ENCODE results near the gene HPCAL1.

HPCAL1 gene

GRCh38 chr2:10426726-10427617, 124.3 kb downstream of the HPCAL1 start:
- no peak overlapping the region for H3K4me3 ChIP-seq (ENCODE audit: low read depth, low read length)
- no peak for TF ChIP-seq CTCF (IDR thresholded peaks at IDR 0.05; ENCODE audit: low read depth, low read length)

- no peak for TF ChIP-seq CTCF (IDR thresholded peaks at IDR 0.05; ENCODE audit: low read depth, low read length)
- H3K4me3 ChIP-seq (ENCODE audit: low read depth, low read length), result no peak overlapping the region
Measured at GRCh38 chr2:10427618-10427949, 124.9 kb downstream of the HPCAL1 start.

- TF ChIP-seq CTCF (IDR thresholded peaks at IDR 0.05; ENCODE audit: low read depth, low read length), result no peak
- H3K4me3 ChIP-seq (ENCODE audit: low read depth, low read length), result no peak overlapping the region
Measured at GRCh38 chr2:10428355-10428754, 125.7 kb downstream of the HPCAL1 start.

- no peak for TF ChIP-seq CTCF (IDR thresholded peaks at IDR 0.05; ENCODE audit: low read depth, low read length)
- no peak overlapping the region for H3K4me3 ChIP-seq (ENCODE audit: low read depth, low read length)
Measured at GRCh38 chr2:10428924-10429323, 126.2 kb downstream of the HPCAL1 start.

- TF ChIP-seq CTCF (IDR thresholded peaks at IDR 0.05; ENCODE audit: low read depth, low read length), result no peak
- H3K4me3 ChIP-seq (ENCODE audit: low read depth, low read length), result no peak overlapping the region
Measured at GRCh38 chr2:10430886-10431622, 128.3 kb downstream of the HPCAL1 start.

GRCh38 chr2:10431797-10432196, 129.1 kb downstream of the HPCAL1 start:
- H3K4me3 ChIP-seq (ENCODE audit: low read depth, low read length), result peak overlapping the region; percentile 49; the same call in 1 of the 2 replicates
- no peak for TF ChIP-seq CTCF (IDR thresholded peaks at IDR 0.05; ENCODE audit: low read depth, low read length)

All from WI38 (cell line).